Measurements from ENCODE around the gene NOP16. TPM values are rescaled to one million over a fixed set of nuclear protein-coding genes. Genes with fewer than 3 reads are reported as not detected.

Gene NOP16
- total RNA-seq, 1 experiment from 2014 or later: 134 TPM

DNA sequence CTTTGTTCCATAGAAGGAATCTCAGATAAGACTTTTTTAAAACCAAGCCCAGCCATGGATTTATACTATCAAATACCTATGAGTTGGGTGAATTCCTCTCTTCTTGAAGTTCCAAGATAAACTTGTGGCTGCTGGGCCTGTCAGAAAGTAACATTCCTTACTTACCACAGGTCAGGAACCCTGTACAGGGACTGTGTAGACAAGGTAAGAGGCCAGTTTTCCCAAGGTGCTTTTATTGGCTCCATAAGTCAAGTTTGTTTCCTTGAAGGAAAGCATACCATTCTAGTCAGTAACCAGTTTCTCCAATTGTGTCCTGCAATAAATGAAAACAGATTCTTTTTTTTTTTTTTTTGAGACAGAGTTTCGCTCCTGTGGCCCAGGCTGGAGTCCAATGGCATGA lies 36.7 kb upstream of the NOP16 start:
- TF ChIP-seq CTCF (IDR thresholded peaks at IDR 0.05; ENCODE audit: unreplicated experiment): no peak
- ChIA-PET POLR2A (interaction anchor here (2.9 kb wide), 1 partner anchor 23 kb away, joined by 16 read pairs; the partner anchor contains the start of gene FAF2), CTCF (interaction anchor here (0.7 to 1.7 kb wide), 3 partner anchors 8 to 695 kb away, joined by 3 to 4 read pairs (median 3); no protein-coding TSS in a partner anchor)
- DNase-seq (ENCODE audit: unreplicated experiment): no peak
- intact Hi-C loops (cut with micrococcal nuclease): no loop called here
- Mint-ChIP-seq H3K4me1 (ENCODE audit: insufficient read depth, unreplicated experiment) (peaks cover 11% of the 10 kb centered on the region), H3K27ac (ENCODE audit: low read depth, unreplicated experiment) (no peak overlapping the region), H3K36me3 (ENCODE audit: insufficient read depth, unreplicated experiment) (no peaks in the 10 kb centered on the region), H3K4me3 (ENCODE audit: unreplicated experiment) (no peak overlapping the region), H3K9me3 (ENCODE audit: unreplicated experiment) (peaks cover 7% of the 10 kb centered on the region), H3K27me3 (ENCODE audit: insufficient read depth, unreplicated experiment) (no peaks in the 10 kb centered on the region)
- no TSS peak for BruUV-seq (replicated peaks)

- no TSS peak for BruUV-seq (replicated peaks)
- no peak overlapping the region for H3K27ac Mint-ChIP-seq (ENCODE audit: low read depth, unreplicated experiment)
- no peak for DNase-seq (ENCODE audit: unreplicated experiment)
- no peaks in the 10 kb centered on the region for H3K27me3 Mint-ChIP-seq (ENCODE audit: insufficient read depth, unreplicated experiment)
- no peaks in the 10 kb centered on the region for H3K36me3 Mint-ChIP-seq (ENCODE audit: insufficient read depth, unreplicated experiment)
- intact Hi-C loops (cut with micrococcal nuclease): no loop called here
- POLR2A ChIA-PET: interaction anchor here (1.6 kb wide), 1 partner anchor 23 kb away, joined by 5 read pairs; no protein-coding TSS in a partner anchor
- CTCF ChIA-PET: interaction anchor here (1.5 to 2.1 kb wide), 2 partner anchors 11 to 22 kb away, joined by 4 to 5 read pairs; no protein-coding TSS in a partner anchor
- no peak for TF ChIP-seq CTCF (IDR thresholded peaks at IDR 0.05; ENCODE audit: unreplicated experiment)
- H3K9me3 Mint-ChIP-seq (ENCODE audit: unreplicated experiment): peaks cover 7% of the 10 kb centered on the region
- no peak overlapping the region for H3K4me3 Mint-ChIP-seq (ENCODE audit: unreplicated experiment)
- H3K4me1 Mint-ChIP-seq (ENCODE audit: insufficient read depth, unreplicated experiment): peaks cover 11% of the 10 kb centered on the region
Measured at GRCh38 chr5:176424181-176424580, 35.8 kb upstream of the NOP16 start.

DNA sequence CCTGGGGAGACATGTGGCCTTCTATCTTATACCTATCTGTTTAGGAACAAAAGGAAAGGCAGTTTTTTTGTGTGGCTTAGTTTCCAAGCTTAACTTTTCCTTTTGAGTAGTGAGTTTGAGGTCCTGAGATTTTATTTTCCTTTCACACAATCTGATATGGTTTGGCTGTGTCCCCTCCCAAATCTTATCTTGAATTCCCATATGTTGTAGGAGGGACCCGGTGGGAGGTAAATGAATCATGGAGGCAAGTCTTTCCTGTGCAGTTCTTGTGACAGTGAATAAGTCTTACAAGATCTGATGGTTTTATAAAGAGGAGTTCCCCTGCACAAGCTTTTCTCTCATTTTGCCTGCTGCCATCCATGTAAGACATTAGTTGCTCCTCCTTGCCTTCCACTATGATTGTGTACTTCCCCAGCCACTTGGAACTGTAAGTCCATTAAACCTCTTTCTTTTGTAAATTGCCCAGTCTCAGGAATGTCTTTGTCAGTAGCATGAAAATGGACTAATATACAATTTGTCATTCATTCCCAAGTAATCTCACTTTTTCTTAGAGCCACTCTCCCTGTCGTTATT lies 32.7 kb upstream of the NOP16 start:
- TF ChIP-seq CTCF (IDR thresholded peaks at IDR 0.05; ENCODE audit: unreplicated experiment): no peak
- CTCF ChIA-PET: interaction anchor here (0.6 to 1.2 kb wide), 5 partner anchors 9 to 1472 kb away, joined by 3 to 6 read pairs (median 3); no protein-coding TSS in a partner anchor
- H3K9me3 Mint-ChIP-seq (ENCODE audit: unreplicated experiment): peaks cover 7% of the 10 kb centered on the region
- intact Hi-C loops (cut with micrococcal nuclease): no loop called here
- no peak overlapping the region for H3K4me3 Mint-ChIP-seq (ENCODE audit: unreplicated experiment)
- BruUV-seq (replicated peaks): no TSS peak
- no peak for DNase-seq (ENCODE audit: unreplicated experiment)
- no peaks in the 10 kb centered on the region for H3K36me3 Mint-ChIP-seq (ENCODE audit: insufficient read depth, unreplicated experiment)
- H3K27me3 Mint-ChIP-seq (ENCODE audit: insufficient read depth, unreplicated experiment): no peaks in the 10 kb centered on the region
- peaks cover 8% of the 10 kb centered on the region for H3K4me1 Mint-ChIP-seq (ENCODE audit: insufficient read depth, unreplicated experiment)
- POLR2A ChIA-PET: interaction anchor here (1.1 to 2.6 kb wide), 2 partner anchors 9 to 27 kb away, joined by 3 to 18 read pairs; partner anchors contain the start of gene FAF2
- no peak overlapping the region for H3K27ac Mint-ChIP-seq (ENCODE audit: low read depth, unreplicated experiment)

GRCh38 chr5:176420086-176420485 lies 31.7 kb upstream of the NOP16 start:
- no peak for TF ChIP-seq CTCF (IDR thresholded peaks at IDR 0.05; ENCODE audit: unreplicated experiment)
- intact Hi-C loops (cut with micrococcal nuclease): no loop called here
- CTCF ChIA-PET: interaction anchor here (0.5 to 1.0 kb wide), 2 partner anchors 10 to 150 kb away, joined by 3 read pairs; no protein-coding TSS in a partner anchor
- Mint-ChIP-seq H3K36me3 (ENCODE audit: insufficient read depth, unreplicated experiment) (no peaks in the 10 kb centered on the region), H3K4me3 (ENCODE audit: unreplicated experiment) (no peak overlapping the region), H3K9me3 (ENCODE audit: unreplicated experiment) (peaks cover 7% of the 10 kb centered on the region), H3K27ac (ENCODE audit: low read depth, unreplicated experiment) (no peak overlapping the region), H3K27me3 (ENCODE audit: insufficient read depth, unreplicated experiment) (no peaks in the 10 kb centered on the region), H3K4me1 (ENCODE audit: insufficient read depth, unreplicated experiment) (peaks cover 13% of the 10 kb centered on the region)
- POLR2A ChIA-PET: interaction anchor here (1.1 to 2.6 kb wide), 2 partner anchors 10 to 28 kb away, joined by 3 to 18 read pairs; partner anchors contain the start of gene FAF2
- DNase-seq (ENCODE audit: unreplicated experiment): no peak
- BruUV-seq (replicated peaks): no TSS peak

Measured in MCF 10A (cell line).